WTC11 (cell line): Measurements from ENCODE around the gene UBE2D2.

Source experiments
- E2F4 ChIP-seq: sonication (generic); formaldehyde crosslinking; IDR thresholded peaks from 2 replicates; pipeline ENCODE4 v1.8.1; 2022; ENCODE audit warnings: low read depth, mild to moderate bottlenecking, moderate library complexity, missing genetic modification reagents, borderline replicate concordance
- MAX ChIP-seq: sonication (generic); formaldehyde crosslinking; IDR thresholded peaks from 2 replicates; pipeline ENCODE4 v1.8.0; 2022; ENCODE audit warnings: mild to moderate bottlenecking, missing genetic modification reagents
- SP1 ChIP-seq: sonication (generic); formaldehyde crosslinking; conservative IDR thresholded peaks from 2 replicates; pipeline ENCODE4 v1.8.1; 2022; ENCODE audit warnings: missing genetic modification reagents
- USF2 ChIP-seq: sonication (generic); formaldehyde crosslinking; IDR thresholded peaks from 2 replicates; pipeline ENCODE4 v1.8.1; 2023; ENCODE audit warnings: mild to moderate bottlenecking, missing genetic modification reagents, moderate library complexity
- TF ChIP-seq, protein P1 (sequence below): fragments of 200-600 bp; IDR thresholded peaks from 2 replicates; pipeline ENCODE4 v1.8.0; 2022; ENCODE audit warnings: antibody characterized with exemption
- TF ChIP-seq, protein P2 (sequence below): sonication (generic); formaldehyde crosslinking; IDR thresholded peaks from 2 replicates; pipeline ENCODE4 v1.8.0; 2023; ENCODE audit warnings: mild to moderate bottlenecking, missing genetic modification reagents

GRCh38 chr5:139642213-139642612 lies 81.1 kb downstream of the UBE2D2 start:
- TF ChIP-seq, protein P1, sequence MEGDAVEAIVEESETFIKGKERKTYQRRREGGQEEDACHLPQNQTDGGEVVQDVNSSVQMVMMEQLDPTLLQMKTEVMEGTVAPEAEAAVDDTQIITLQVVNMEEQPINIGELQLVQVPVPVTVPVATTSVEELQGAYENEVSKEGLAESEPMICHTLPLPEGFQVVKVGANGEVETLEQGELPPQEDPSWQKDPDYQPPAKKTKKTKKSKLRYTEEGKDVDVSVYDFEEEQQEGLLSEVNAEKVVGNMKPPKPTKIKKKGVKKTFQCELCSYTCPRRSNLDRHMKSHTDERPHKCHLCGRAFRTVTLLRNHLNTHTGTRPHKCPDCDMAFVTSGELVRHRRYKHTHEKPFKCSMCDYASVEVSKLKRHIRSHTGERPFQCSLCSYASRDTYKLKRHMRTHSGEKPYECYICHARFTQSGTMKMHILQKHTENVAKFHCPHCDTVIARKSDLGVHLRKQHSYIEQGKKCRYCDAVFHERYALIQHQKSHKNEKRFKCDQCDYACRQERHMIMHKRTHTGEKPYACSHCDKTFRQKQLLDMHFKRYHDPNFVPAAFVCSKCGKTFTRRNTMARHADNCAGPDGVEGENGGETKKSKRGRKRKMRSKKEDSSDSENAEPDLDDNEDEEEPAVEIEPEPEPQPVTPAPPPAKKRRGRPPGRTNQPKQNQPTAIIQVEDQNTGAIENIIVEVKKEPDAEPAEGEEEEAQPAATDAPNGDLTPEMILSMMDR = no peak
- TF ChIP-seq USF2 (CRISPR knock-in tag) = no peak
- no peak for TF ChIP-seq SP1 (CRISPR knock-in tag)
- TF ChIP-seq, protein P2, sequence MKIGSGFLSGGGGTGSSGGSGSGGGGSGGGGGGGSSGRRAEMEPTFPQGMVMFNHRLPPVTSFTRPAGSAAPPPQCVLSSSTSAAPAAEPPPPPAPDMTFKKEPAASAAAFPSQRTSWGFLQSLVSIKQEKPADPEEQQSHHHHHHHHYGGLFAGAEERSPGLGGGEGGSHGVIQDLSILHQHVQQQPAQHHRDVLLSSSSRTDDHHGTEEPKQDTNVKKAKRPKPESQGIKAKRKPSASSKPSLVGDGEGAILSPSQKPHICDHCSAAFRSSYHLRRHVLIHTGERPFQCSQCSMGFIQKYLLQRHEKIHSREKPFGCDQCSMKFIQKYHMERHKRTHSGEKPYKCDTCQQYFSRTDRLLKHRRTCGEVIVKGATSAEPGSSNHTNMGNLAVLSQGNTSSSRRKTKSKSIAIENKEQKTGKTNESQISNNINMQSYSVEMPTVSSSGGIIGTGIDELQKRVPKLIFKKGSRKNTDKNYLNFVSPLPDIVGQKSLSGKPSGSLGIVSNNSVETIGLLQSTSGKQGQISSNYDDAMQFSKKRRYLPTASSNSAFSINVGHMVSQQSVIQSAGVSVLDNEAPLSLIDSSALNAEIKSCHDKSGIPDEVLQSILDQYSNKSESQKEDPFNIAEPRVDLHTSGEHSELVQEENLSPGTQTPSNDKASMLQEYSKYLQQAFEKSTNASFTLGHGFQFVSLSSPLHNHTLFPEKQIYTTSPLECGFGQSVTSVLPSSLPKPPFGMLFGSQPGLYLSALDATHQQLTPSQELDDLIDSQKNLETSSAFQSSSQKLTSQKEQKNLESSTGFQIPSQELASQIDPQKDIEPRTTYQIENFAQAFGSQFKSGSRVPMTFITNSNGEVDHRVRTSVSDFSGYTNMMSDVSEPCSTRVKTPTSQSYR (CRISPR knock-in tag) = no peak
- no peak for TF ChIP-seq MAX (CRISPR knock-in tag)
- TF ChIP-seq E2F4 (CRISPR knock-in tag) = no peak
